Pancreas (tissue), 10 donors: ENCODE measurements around the gene PXMP2. TPM values are rescaled to one million over a fixed set of nuclear protein-coding genes. Genes with fewer than 3 reads are reported as not detected.

Source experiments
- ATAC-seq, 4 donors: fragments of 200-7000 bp; cut with Tn5 transposase; one replicate each; pipeline versions ENCODE4 v1.8.0 to v1.9.1; 2020; ENCODE audit warnings: mild to moderate bottlenecking in 4 of 4, moderate library complexity in 4 of 4
- DNase-seq, 6 donors: peaks; one replicate each; pipeline ENCODE4 v3.0.0-alpha.2; 2020
- FAIRE-seq: peaks from 2 replicates; lab custom pipeline; 2012; peaks lifted over from hg19 to GRCh38; lab: Jason Lieb, UNC
- H3K27ac ChIP-seq, 4 donors: fragments of 200-600 bp; sonication (generic); 1 replicate in 3 of 4; 2 replicates in 1 of 4; pipeline versions ENCODE4 v1.5.0 to v1.8.0; 2020
- H3K27me3 ChIP-seq, 4 donors: fragments of 200-600 bp; one replicate each; pipeline ENCODE4 v1.8.0; 2021
- H3K36me3 ChIP-seq, 3 donors: fragments of 200-600 bp; sonication (generic) in 1 of 3; one replicate each; pipeline versions ENCODE4 v1.5.0 to v1.8.0; 2020 to 2021
- H3K4me1 ChIP-seq, 3 donors: fragments of 200-600 bp; one replicate each; pipeline ENCODE4 v1.8.0; 2021
- H3K4me3 ChIP-seq, 4 donors: fragments of 200-600 bp; sonication (generic) in 2 of 4; one replicate each; pipeline versions ENCODE4 v1.5.0 to v1.8.0; 2020 to 2021
- H3K9me3 ChIP-seq, 4 donors: fragments of 200-600 bp; one replicate each; pipeline ENCODE4 v1.8.0; 2021
- CTCF ChIP-seq, 4 donors: fragments of 200-600 bp; sonication (generic) in 3 of 4; IDR thresholded peaks; one replicate each; pipeline versions ENCODE4 v1.5.0 to v1.8.0; 2021; ENCODE audit warnings: antibody characterized with exemption in 4 of 4
- WGBS, 2 donors: extraction: QIAGEN DNeasy Blood & Tissue Kit; methylation state at CpG; one replicate each; pipeline ENCODE4 v1.1.7; 2013; 5-methylcytosine and 5-hydroxymethylcytosine counted together
- intact Hi-C, 3 donors: fragments of 100-400 bp; cut with DNase I; formaldehyde crosslinking; loops; one replicate each; pipeline versions ENCODE4 v1.11.1 to v1.14.2; 2022
- polyA plus RNA-seq, 2 donors: library from polyadenylated mRNA; stranded (reverse); fragments of 200-250 nt; gene quantifications; one replicate each; pipeline ENCODE4 v1.2.3, GENCODE V29; 2013
- total RNA-seq, 6 donors: library from RNA; stranded (reverse); fragmentation: NEBNext Ultra II Directional in 4 of 6; extraction: Animal tissue kit (Norgen Biotek cat#: 25700) in 4 of 6; gene quantifications; one replicate each; pipeline versions ENCODE4 v1.2.1 to v1.2.4, GENCODE V29; 2021 to 2023
- donor health status: healthy with polysubstance abuse.
- donor health status: DM: no; HTN: no; CAD: no; lungs with moderate emphysema.
- donor health status: DM: no; HTN: no; CAD: no.
- donor health status: control.
- donor health status: control.
- donor health status: Bipolar disorder and iron deficiency.
- donor health status: DM: yes; HTN: yes; CAD: no.
- donor health status: DM: no; HTN: no; CAD: no.
- donor health status: DM: no; HTN: no; CAD: no.
- donor health status: DM: yes; HTN: yes; CAD: no.

The PXMP2 gene
- total and polyA plus RNA-seq, 8 donors = 7.7 to 27.1 (median 13.3) TPM

GRCh38 chr12:132669166-132669879 is 18.1 kb upstream of the PXMP2 start:
- no peak for DNase-seq
- ATAC-seq = no peak
- Histone ChIP-seq H3K4me1 (no peaks in the 10 kb centered on the region), H3K27me3 (no peaks in the 10 kb centered on the region), H3K9me3 (no peaks in the 10 kb centered on the region), H3K27ac (no peak overlapping the region), H3K4me3 (no peak overlapping the region), H3K36me3 (peaks cover 0 to 30% (median 0%) of the 10 kb centered on the region in 3 donors)
- intact Hi-C loops = no loop called here
- TF ChIP-seq CTCF (IDR thresholded peaks at IDR 0.05) = no peak
- FAIRE-seq = no peak
- WGBS, 2 donors = 93% methylated on average over 17 of the region's 17 CpGs

GRCh38 chr12:132672116-132672515 is 15.3 kb upstream of the PXMP2 start:
- no peak overlapping the region for H3K27ac ChIP-seq
- TF ChIP-seq CTCF (IDR thresholded peaks at IDR 0.05) = no peak
- peaks cover 0 to 33% (median 8%) of the 10 kb centered on the region in 3 donors for H3K36me3 ChIP-seq
- FAIRE-seq (no peak), DNase-seq (no peak), ATAC-seq (no peak)
- H3K9me3 ChIP-seq = no peaks in the 10 kb centered on the region
- intact Hi-C loops = no loop called here
- 89 to 92% methylated on average over 16 of the region's 16 CpGs for WGBS, 2 donors
- no peak overlapping the region for H3K4me3 ChIP-seq
- H3K27me3 ChIP-seq = no peaks in the 10 kb centered on the region
- no peaks in the 10 kb centered on the region for H3K4me1 ChIP-seq

GRCh38 chr12:132672678-132673077 is 14.7 kb upstream of the PXMP2 start:
- Histone ChIP-seq H3K4me3 (no peak overlapping the region), H3K4me1 (no peaks in the 10 kb centered on the region), H3K27ac (no peak overlapping the region), H3K9me3 (no peaks in the 10 kb centered on the region), H3K36me3 (peaks cover 0 to 33% (median 8%) of the 10 kb centered on the region in 3 donors), H3K27me3 (no peaks in the 10 kb centered on the region)
- WGBS, 2 donors = 78 to 79% methylated on average over 12 of the region's 12 CpGs
- no peak for TF ChIP-seq CTCF (IDR thresholded peaks at IDR 0.05)
- intact Hi-C loops = no loop called here
- FAIRE-seq (no peak), ATAC-seq (peak in 1 of 4 donors; percentile 79), DNase-seq (peak in 1 of 6 donors; percentile 15)

- H3K36me3 ChIP-seq = peaks cover 0 to 27% (median 8%) of the 10 kb centered on the region in 3 donors
- intact Hi-C loops = no loop called here
- H3K9me3 ChIP-seq = no peaks in the 10 kb centered on the region
- H3K27ac ChIP-seq = no peak overlapping the region
- no peaks in the 10 kb centered on the region for H3K27me3 ChIP-seq
- FAIRE-seq = no peak
- no peak for TF ChIP-seq CTCF (IDR thresholded peaks at IDR 0.05)
- DNase-seq = no peak
- no peak overlapping the region for H3K4me3 ChIP-seq
- ATAC-seq = peak in 1 of 4 donors; percentile 14
- 93 to 95% methylated on average over 27 of the region's 27 CpGs for WGBS, 2 donors
- H3K4me1 ChIP-seq = no peaks in the 10 kb centered on the region
These were observed 13.9 kb upstream of the PXMP2 start for GRCh38 chr12:132673288-132674179.
